Upper lobe of right lung (tissue), 1 donor: ENCODE data around the gene EMILIN1. TPM values are rescaled to one million over a fixed set of nuclear protein-coding genes. Genes with fewer than 3 reads are reported as not detected.
"Not testable (repeated sequence)": the region's sequence is repeated elsewhere in the genome, so short reads cannot be mapped to it uniquely, and the experiment has no call there.

ENCODE experiments used
- ATAC-seq: fragments of 200-7000 bp; cut with Tn5 transposase; one replicate; pipeline ENCODE4 v1.9.1; 2020; ENCODE audit warnings: mild to moderate bottlenecking, moderate library complexity
- DNase-seq: peaks from one replicate; pipeline ENCODE4 v3.0.0-alpha.2; 2020
- H3K27ac ChIP-seq: fragments of 200-600 bp; one replicate; pipeline ENCODE4 v1.8.0; 2022
- H3K27me3 ChIP-seq: fragments of 200-600 bp; one replicate; pipeline ENCODE4 v1.8.0; 2022; ENCODE audit warnings: mild to moderate bottlenecking
- H3K36me3 ChIP-seq: fragments of 200-600 bp; one replicate; pipeline ENCODE4 v1.8.0; 2022
- H3K4me1 ChIP-seq: fragments of 200-600 bp; one replicate; pipeline ENCODE4 v1.8.0; 2022
- H3K4me3 ChIP-seq: fragments of 200-600 bp; one replicate; pipeline ENCODE4 v1.8.0; 2022; ENCODE audit warnings: mild to moderate bottlenecking
- H3K9me3 ChIP-seq: fragments of 200-600 bp; one replicate; pipeline ENCODE4 v1.8.0; 2022
- intact Hi-C: fragments of 100-400 bp; cut with DNase I; formaldehyde crosslinking; loops from one replicate; pipeline ENCODE4 v1.11.0; 2022
- total RNA-seq: library from RNA; stranded (reverse); fragmentation: NEBNext Ultra II Directional; extraction: Animal tissue kit (Norgen Biotek cat#: 25700); gene quantifications from one replicate; pipeline ENCODE4 v1.2.1, GENCODE V29; 2021
- TF ChIP-seq, protein P1 (sequence below): fragments of 200-600 bp; IDR thresholded peaks from one replicate; pipeline ENCODE4 v1.8.0; 2022; ENCODE audit warnings: antibody characterized with exemption
- donor health status: DM: no; HTN: yes; CAD: no; lungs with severe emphysema.

EMILIN1 gene
- total RNA-seq, 1 donor from 2014 or later, result 84.6 TPM

DNA sequence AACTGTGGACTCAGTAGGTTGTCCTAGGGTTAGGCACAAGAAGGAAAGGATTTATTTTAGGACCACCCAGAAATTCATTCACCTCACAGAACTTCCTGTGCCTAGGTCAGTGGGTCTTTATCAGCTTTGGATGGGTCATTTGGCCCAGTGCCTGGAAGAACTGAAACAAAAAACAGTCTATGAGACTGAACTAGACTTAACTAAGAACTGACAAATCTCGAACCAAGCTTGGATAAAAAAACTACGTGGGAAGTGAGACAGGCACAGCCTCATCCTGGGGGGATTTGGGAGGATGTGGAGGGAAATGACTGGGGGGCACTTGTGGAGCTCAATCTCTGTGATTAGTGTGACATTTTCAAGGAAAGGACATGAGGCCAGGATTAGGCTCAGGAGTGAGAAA lies 4.6 kb upstream of the EMILIN1 start:
- DNase-seq (no peak), ATAC-seq (no peak)
- no peak overlapping the region for H3K4me3 ChIP-seq
- H3K27ac ChIP-seq, result peak overlapping the region; percentile 70
- no peaks in the 10 kb centered on the region for H3K27me3 ChIP-seq
- H3K9me3 ChIP-seq, result no peaks in the 10 kb centered on the region
- peaks cover 12% of the 10 kb centered on the region for H3K36me3 ChIP-seq
- intact Hi-C loops, result no loop called here
- TF ChIP-seq, protein P1, sequence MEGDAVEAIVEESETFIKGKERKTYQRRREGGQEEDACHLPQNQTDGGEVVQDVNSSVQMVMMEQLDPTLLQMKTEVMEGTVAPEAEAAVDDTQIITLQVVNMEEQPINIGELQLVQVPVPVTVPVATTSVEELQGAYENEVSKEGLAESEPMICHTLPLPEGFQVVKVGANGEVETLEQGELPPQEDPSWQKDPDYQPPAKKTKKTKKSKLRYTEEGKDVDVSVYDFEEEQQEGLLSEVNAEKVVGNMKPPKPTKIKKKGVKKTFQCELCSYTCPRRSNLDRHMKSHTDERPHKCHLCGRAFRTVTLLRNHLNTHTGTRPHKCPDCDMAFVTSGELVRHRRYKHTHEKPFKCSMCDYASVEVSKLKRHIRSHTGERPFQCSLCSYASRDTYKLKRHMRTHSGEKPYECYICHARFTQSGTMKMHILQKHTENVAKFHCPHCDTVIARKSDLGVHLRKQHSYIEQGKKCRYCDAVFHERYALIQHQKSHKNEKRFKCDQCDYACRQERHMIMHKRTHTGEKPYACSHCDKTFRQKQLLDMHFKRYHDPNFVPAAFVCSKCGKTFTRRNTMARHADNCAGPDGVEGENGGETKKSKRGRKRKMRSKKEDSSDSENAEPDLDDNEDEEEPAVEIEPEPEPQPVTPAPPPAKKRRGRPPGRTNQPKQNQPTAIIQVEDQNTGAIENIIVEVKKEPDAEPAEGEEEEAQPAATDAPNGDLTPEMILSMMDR, result no peak
- H3K4me1 ChIP-seq, result peaks cover 63% of the 10 kb centered on the region

DNA sequence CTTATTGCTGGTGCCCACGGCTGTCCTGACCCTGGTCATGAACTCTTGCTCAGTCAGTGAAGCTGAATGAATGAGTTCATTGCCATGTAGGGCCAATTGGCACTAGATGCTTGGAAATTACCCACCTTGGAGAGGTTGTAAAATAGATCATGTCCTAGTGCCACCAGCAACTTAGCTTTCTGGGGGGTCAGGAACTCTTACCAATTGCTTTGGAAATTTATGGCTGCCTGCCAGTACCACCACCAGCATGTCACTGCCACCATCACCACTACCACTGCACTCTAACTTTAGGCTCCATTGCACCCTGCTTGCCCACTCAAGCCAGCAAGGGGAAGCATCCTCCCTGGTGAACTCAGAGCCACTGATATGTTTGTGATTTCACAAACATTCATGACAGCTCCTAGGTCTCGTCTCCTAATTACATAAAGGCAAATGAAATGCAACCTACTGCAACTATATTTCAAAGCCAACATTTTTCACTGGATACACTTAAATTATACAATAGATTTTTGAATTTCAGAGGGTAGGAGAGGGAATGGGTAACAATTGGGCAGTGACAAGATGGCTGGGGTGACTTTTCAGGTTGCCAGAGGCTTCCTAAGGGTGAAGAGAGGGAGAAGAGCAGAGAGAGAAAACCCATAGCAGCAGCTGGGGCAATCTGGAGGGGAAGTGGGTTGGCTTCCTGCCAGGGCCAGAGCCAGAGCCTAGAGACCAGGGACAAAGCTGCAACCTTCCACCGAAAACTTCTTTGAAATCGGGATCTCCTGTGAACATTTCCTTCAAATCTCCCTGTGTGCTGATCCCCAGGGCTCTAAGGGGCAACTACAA lies 3.5 kb upstream of the EMILIN1 start:
- Histone ChIP-seq H3K27me3 (no peaks in the 10 kb centered on the region), H3K36me3 (peaks cover 3% of the 10 kb centered on the region), H3K4me3 (no peak overlapping the region), H3K9me3 (no peaks in the 10 kb centered on the region), H3K27ac (peak overlapping the region; percentile 70), H3K4me1 (peaks cover 56% of the 10 kb centered on the region)
- DNase-seq (no peak), ATAC-seq (no peak)
- TF ChIP-seq, protein P1, result no peak
- intact Hi-C loops, result no loop called here

DNA sequence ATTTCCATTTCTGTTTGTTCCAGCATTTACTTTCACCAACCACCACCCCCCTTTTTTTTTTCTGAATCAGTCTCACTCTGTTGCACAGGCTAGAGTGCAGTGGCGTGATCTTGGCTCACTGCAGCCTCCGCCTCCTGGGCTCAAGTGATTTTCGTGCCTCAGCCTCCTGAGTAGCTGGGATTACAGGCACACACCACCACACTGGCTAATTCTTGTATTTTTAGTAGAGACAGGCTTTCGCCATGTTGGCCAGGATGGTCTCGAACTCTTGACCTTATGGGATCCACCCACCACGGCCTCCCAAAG lies 2.9 kb upstream of the EMILIN1 start:
- H3K9me3 ChIP-seq, intact Hi-C loops, H3K27me3 ChIP-seq, ATAC-seq, H3K4me3 ChIP-seq, H3K36me3 ChIP-seq, DNase-seq: not testable (repeated sequence)
- H3K4me1 ChIP-seq, result peaks cover 52% of the 10 kb centered on the region
- peak overlapping the region; percentile 70 for H3K27ac ChIP-seq

DNA sequence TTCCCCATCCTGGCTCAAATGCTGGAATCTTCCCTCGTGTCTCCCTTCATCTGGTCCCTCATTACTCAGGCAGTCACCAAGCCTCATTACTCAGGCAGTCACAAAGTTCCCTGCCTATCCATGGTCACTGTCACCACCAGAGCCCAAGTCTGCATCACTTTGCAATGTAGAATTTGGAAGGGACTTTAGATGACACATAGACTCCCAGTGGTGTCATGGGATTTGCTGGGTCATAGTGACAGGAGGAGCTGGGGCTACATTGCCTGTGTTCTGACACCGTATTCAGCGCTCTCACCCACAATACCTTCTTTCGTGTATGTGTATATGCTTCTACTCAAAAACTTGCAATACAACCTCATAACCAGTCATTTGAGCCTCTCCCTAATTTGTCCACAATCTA lies 2.1 kb upstream of the EMILIN1 start:
- ATAC-seq (no peak), DNase-seq (no peak)
- Histone ChIP-seq H3K36me3 (no peaks in the 10 kb centered on the region), H3K27ac (peak overlapping the region; percentile 70), H3K27me3 (no peaks in the 10 kb centered on the region), H3K4me3 (no peak overlapping the region), H3K4me1 (peaks cover 55% of the 10 kb centered on the region), H3K9me3 (no peaks in the 10 kb centered on the region)
- TF ChIP-seq, protein P1, result no peak
- intact Hi-C loops, result no loop called here

DNA sequence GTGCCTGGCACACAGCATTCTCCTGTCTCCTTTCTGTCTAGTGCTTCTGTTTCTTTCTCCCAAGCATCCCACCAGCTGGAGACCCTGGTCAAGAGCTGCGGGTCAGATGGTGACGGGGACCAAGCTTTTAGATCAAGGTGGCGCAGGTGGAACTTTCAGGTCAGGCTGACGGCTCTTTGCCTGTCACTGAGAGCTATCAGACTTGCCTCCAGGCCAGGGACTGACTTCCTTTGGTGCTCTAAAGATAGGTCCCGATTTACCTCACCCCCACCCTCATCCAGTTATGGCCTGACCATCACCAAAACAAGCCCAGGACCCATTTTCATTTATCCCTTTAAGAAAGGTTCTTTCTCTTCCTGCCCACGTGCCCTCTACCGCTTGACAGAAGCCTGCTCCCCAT lies 1.2 kb upstream of the EMILIN1 start:
- H3K27me3 ChIP-seq, result no peaks in the 10 kb centered on the region
- intact Hi-C loops, result no loop called here
- H3K9me3 ChIP-seq, result no peaks in the 10 kb centered on the region
- H3K36me3 ChIP-seq, result no peaks in the 10 kb centered on the region
- DNase-seq (no peak), ATAC-seq (no peak)
- H3K27ac ChIP-seq, result peak overlapping the region; percentile 78
- no peak overlapping the region for H3K4me3 ChIP-seq
- TF ChIP-seq, protein P1, result no peak
- H3K4me1 ChIP-seq, result peaks cover 61% of the 10 kb centered on the region

DNA sequence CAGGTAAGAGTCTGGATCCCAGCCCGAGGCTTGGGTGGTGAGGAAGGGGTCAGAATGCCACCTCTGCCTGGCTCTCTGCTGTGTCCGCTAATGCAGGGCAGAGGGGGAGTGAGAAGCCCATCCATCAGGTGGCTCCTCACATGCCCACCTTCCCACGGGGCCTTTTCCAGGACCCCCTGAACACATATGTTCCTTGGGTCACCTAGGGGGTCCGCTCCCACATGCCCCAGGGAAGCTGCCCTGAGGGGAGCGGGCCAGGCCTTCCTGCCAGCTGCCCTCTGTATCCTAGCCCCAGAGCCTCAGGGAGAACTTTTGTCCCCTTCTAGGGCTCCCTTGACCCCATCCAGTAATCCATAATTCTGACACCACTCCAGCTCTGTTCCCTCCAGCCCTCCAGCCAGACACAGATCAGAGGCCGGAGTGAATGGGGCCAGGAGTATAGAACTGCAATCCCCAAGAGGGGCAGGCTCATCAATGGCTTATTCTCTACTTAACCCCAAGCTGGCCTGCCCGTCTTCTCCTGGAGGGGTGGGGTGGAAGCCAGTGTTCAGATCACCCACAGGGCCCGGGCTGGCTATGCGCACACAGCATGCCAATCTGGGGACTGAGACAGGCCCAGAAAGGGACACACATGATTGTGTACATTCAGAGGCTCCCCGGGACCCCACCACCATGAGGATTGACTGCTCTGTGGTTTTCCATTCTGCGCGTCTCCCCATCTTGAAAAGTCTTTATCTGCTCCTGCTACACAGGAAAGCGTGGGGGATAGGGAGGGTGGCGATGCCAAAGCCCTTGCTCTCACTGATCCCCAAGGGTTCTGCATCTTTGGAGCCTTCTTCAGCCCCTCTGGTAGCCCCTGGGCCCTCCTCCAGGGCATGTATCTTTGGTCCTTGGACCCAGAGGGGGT lies 1.1 kb downstream of the EMILIN1 start:
- DNase-seq, result no peak
- peaks cover 49% of the 10 kb centered on the region for H3K4me1 ChIP-seq
- no peaks in the 10 kb centered on the region for H3K9me3 ChIP-seq
- peak overlapping the region; percentile 84 for H3K27ac ChIP-seq
- TF ChIP-seq, protein P1, result no peak
- no peaks in the 10 kb centered on the region for H3K36me3 ChIP-seq
- H3K27me3 ChIP-seq, result no peaks in the 10 kb centered on the region
- ATAC-seq, result no peak
- peak overlapping the region; percentile 59 for H3K4me3 ChIP-seq
- intact Hi-C loops, result loop anchor here (10.0 kb wide), 1 partner anchor 115 kb away; no protein-coding TSS in a partner anchor
